ENCODE data around the gene CSF2RB.

DNA sequence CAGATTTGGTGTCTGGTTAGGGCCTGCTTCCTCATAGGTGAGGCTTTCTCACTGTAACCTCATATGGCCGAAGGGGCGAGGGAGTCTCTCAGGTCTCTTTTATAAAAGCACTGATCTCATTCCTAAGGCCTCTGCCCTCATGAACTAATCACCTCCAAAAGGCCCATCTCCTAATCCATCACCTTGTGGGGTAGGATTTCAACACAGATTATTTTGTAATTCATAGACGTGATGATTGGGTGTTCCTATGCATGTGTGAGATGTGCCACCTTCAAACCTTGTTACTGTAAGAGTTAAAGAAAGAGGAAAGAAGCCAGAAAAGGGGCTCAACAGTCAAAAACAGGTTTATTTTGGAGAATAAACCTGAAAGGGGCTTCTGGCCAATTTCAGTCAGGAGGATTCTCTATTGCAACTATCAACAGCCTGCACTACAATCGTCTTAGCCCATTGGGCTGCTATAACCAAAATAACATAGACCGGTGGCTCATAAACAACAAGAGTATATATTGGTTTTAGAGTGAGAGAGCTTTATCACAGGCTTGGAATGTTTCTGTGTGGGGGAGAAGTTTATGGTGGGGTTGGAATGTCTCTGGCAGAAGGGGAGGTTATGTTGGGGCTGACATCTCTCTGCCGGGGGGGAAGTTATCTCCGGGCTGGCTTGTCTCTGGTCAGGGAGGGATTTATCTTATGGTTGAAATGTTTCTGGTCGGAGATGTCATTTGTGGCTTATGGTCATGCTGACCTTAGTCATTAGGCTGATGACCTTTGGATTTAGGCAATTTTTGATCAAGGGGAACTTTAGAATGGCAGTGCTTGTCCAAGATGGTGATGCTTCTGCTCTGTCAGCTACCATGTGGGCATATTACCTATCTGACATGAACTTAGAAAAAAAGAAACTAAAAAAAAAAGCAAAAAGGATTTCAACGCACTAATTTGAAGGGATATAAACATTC lies 35.1 kb downstream of the CSF2RB start:
- TF ChIP-seq CTCF (IDR thresholded peaks at IDR 0.05) (no peak), POLR2A (IDR thresholded peaks at IDR 0.05) (no peak)

Measured in right lobe of liver (tissue), 4 donors.